ENCODE data around the gene RPS6KA1. TPM values are rescaled to one million over a fixed set of nuclear protein-coding genes. Genes with fewer than 3 reads are reported as not detected.

Gene RPS6KA1
- total and polyA plus RNA-seq, 9 of the 15 experiments (the other 6 are each of a cell fraction or from before 2014, with no cell fraction given) = 2.4 to 61.0 (median 35.5) TPM

- TF ChIP-seq, protein P1, sequence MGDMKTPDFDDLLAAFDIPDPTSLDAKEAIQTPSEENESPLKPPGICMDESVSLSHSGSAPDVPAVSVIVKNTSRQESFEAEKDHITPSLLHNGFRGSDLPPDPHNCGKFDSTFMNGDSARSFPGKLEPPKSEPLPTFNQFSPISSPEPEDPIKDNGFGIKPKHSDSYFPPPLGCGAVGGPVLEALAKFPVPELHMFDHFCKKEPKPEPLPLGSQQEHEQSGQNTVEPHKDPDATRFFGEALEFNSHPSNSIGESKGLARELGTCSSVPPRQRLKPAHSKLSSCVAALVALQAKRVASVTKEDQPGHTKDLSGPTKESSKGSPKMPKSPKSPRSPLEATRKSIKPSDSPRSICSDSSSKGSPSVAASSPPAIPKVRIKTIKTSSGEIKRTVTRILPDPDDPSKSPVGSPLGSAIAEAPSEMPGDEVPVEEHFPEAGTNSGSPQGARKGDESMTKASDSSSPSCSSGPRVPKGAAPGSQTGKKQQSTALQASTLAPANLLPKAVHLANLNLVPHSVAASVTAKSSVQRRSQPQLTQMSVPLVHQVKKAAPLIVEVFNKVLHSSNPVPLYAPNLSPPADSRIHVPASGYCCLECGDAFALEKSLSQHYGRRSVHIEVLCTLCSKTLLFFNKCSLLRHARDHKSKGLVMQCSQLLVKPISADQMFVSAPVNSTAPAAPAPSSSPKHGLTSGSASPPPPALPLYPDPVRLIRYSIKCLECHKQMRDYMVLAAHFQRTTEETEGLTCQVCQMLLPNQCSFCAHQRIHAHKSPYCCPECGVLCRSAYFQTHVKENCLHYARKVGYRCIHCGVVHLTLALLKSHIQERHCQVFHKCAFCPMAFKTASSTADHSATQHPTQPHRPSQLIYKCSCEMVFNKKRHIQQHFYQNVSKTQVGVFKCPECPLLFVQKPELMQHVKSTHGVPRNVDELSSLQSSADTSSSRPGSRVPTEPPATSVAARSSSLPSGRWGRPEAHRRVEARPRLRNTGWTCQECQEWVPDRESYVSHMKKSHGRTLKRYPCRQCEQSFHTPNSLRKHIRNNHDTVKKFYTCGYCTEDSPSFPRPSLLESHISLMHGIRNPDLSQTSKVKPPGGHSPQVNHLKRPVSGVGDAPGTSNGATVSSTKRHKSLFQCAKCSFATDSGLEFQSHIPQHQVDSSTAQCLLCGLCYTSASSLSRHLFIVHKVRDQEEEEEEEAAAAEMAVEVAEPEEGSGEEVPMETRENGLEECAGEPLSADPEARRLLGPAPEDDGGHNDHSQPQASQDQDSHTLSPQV (IDR thresholded peaks at IDR 0.05) = no peak
- TF ChIP-seq, protein P2, sequence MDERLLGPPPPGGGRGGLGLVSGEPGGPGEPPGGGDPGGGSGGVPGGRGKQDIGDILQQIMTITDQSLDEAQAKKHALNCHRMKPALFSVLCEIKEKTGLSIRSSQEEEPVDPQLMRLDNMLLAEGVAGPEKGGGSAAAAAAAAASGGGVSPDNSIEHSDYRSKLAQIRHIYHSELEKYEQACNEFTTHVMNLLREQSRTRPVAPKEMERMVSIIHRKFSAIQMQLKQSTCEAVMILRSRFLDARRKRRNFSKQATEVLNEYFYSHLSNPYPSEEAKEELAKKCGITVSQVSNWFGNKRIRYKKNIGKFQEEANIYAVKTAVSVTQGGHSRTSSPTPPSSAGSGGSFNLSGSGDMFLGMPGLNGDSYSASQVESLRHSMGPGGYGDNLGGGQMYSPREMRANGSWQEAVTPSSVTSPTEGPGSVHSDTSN (CRISPR knock-in tag; IDR thresholded peaks at IDR 0.05; ENCODE audit: low read depth) = no peak
- TF ChIP-seq, protein P2 (tag; conservative IDR thresholded peaks at IDR 0.05; ENCODE audit: low read depth) = peak; percentile 66
- TF ChIP-seq RAD51 (IDR thresholded peaks at IDR 0.05; ENCODE audit: borderline replicate concordance, low read depth) (peak; percentile 92), BMI1 (IDR thresholded peaks at IDR 0.05; ENCODE audit: low read length) (no peak), MXI1 (IDR thresholded peaks at IDR 0.05; ENCODE audit: low read depth, low read length) (no peak), ZNF76 (CRISPR knock-in tag; IDR thresholded peaks at IDR 0.05; ENCODE audit: borderline replicate concordance) (no peak), PHTF2 (CRISPR knock-in tag; IDR thresholded peaks at IDR 0.05) (no peak), SREBF1 (IDR thresholded peaks at IDR 0.05; ENCODE audit: borderline replicate concordance, low read depth, low read length) (no peak), HNRNPUL1 (IDR thresholded peaks at IDR 0.05; ENCODE audit: low read length) (no peak), NFIC (IDR thresholded peaks at IDR 0.05) (peak; percentile 99), FUS (optimal IDR thresholded peaks at IDR 0.05; ENCODE audit: low read depth, low read length) (no peak), MYNN (IDR thresholded peaks at IDR 0.05) (no peak), MYNN (CRISPR knock-in tag; IDR thresholded peaks at IDR 0.05) (no peak), RUNX1 (IDR thresholded peaks at IDR 0.05; ENCODE audit: low read depth) (no peak), ATF3 (IDR thresholded peaks at IDR 0.05) (no peak), ATF3 (CRISPR knock-in tag; conservative IDR thresholded peaks at IDR 0.05) (no peak), ZNF197 (CRISPR knock-in tag; IDR thresholded peaks at IDR 0.05; ENCODE audit: low read depth) (no peak), ZNF780A (CRISPR knock-in tag; IDR thresholded peaks at IDR 0.05) (no peak)
- TF ChIP-seq, protein P3, sequence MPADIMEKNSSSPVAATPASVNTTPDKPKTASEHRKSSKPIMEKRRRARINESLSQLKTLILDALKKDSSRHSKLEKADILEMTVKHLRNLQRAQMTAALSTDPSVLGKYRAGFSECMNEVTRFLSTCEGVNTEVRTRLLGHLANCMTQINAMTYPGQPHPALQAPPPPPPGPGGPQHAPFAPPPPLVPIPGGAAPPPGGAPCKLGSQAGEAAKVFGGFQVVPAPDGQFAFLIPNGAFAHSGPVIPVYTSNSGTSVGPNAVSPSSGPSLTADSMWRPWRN (IDR thresholded peaks at IDR 0.05; ENCODE audit: low read depth) = no peak
- TF ChIP-seq, protein P4, sequence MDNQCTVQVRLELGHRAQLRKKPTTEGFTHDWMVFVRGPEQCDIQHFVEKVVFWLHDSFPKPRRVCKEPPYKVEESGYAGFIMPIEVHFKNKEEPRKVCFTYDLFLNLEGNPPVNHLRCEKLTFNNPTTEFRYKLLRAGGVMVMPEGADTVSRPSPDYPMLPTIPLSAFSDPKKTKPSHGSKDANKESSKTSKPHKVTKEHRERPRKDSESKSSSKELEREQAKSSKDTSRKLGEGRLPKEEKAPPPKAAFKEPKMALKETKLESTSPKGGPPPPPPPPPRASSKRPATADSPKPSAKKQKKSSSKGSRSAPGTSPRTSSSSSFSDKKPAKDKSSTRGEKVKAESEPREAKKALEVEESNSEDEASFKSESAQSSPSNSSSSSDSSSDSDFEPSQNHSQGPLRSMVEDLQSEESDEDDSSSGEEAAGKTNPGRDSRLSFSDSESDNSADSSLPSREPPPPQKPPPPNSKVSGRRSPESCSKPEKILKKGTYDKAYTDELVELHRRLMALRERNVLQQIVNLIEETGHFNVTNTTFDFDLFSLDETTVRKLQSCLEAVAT (IDR thresholded peaks at IDR 0.05) = no peak
These were observed 4.5 kb downstream of the RPS6KA1 start (continued) for GRCh38 chr1:26533951-26534509.
